Measurements from ENCODE around the gene FRMD8. TPM values are rescaled to one million over a fixed set of nuclear protein-coding genes. Genes with fewer than 3 reads are reported as not detected.

FRMD8 gene
- total and polyA plus RNA-seq, 2 of the 8 experiments (the other 6 are each of a cell fraction or from before 2014, with no cell fraction given) = 15.0 to 19.2 TPM

- no peak overlapping the region for H2BK120ac ChIP-seq (replicated peaks; ENCODE audit: low read depth, low read length)
- H3K4ac ChIP-seq (replicated peaks; ENCODE audit: insufficient read length, low read depth, low read length) = no peak overlapping the region
- WGBS, 2 experiments (ENCODE audit: extremely low coverage in 1 of 2, insufficient coverage in 1 of 2, insufficient read length in 1 of 2, insufficient replicate concordance in 2 of 2, low coverage in 1 of 2, low lambda C conversion rate in 2 of 2, missing lambda C conversion rate in 1 of 2) = 91% methylated on average over 11 of the region's 15 CpGs; no CpG with 5 or more reads in 1 of the 2 experiments
- H4K8ac ChIP-seq (ENCODE audit: extremely low read depth, insufficient read depth, low read length) = no peak overlapping the region; the same call in 1 of the 2 replicates
- H3K9me3 ChIP-seq (ENCODE audit: insufficient read depth in 2 of 2, low read depth in 1 of 2, low read length in 1 of 2) = no peaks in the 10 kb centered on the region
- H2BK12ac ChIP-seq (ENCODE audit: low read depth, low read length) = no peak overlapping the region
- peaks cover 0 to 1% of the 10 kb centered on the region in 2 experiments for H4K20me1 ChIP-seq (replicated peaks in 1 of 2; ENCODE audit: control insufficient read depth in 1 of 2, insufficient read depth in 2 of 2, low read length in 2 of 2)
- no peak overlapping the region for H3K9ac ChIP-seq (replicated peaks in 1 of 4; ENCODE audit: extremely low read depth in 1 of 4, low read depth in 3 of 4, low read length in 3 of 4)
- ChIA-PET CTCF (ENCODE audit: partially characterized antibody) (interaction anchor here (1.4 to 5.4 kb wide), 5 partner anchors 21 to 67 kb away, joined by 3 to 42 read pairs (median 5); no protein-coding TSS in a partner anchor), POLR2A (ENCODE audit: partially characterized antibody) (interaction anchor here (0.6 to 9.4 kb wide), 8 partner anchors 23 to 91 kb away, joined by 3 to 79 read pairs (median 6); partner anchors contain the start of genes MALAT1 and NEAT1)
- DNase-seq (ENCODE audit: low read depth in 1 of 2, low spot score in 2 of 2) = no peak
- no peak overlapping the region for H3K56ac ChIP-seq (replicated peaks; ENCODE audit: insufficient read length, low read depth, low read length)
- H3K4me3 ChIP-seq (ENCODE audit: extremely low read depth in 1 of 4, insufficient read depth in 2 of 4, low read depth in 3 of 4, low read length in 4 of 4) = no peak overlapping the region
- no peaks in the 10 kb centered on the region; the same call in 1 of the 2 replicates for H3K23me2 ChIP-seq (ENCODE audit: low read depth, low read length)
- H2AFZ ChIP-seq (ENCODE audit: low read length) = no peak overlapping the region
- H3K18ac ChIP-seq (ENCODE audit: extremely low read depth, low read length) = no peak overlapping the region
- H3K27me3 ChIP-seq (replicated peaks in 1 of 4; ENCODE audit: control insufficient read depth in 3 of 4, extremely low read depth in 1 of 4, insufficient read depth in 3 of 4, low read length in 3 of 4) = no peaks in the 10 kb centered on the region
- no peak overlapping the region for H3K27ac ChIP-seq (ENCODE audit: low read depth, low read length)
- H2AK5ac ChIP-seq (ENCODE audit: low read depth, low read length) = no peak overlapping the region
- H2BK15ac ChIP-seq (ENCODE audit: low read length) = no peak overlapping the region
- no peaks in the 10 kb centered on the region; a peak in 4 of 7 replicates for H3K4me1 ChIP-seq (replicated peaks in 1 of 4; ENCODE audit: control insufficient read depth in 3 of 4, insufficient read depth in 4 of 4, low read length in 3 of 4)
- H3K79me2 ChIP-seq (ENCODE audit: control insufficient read depth in 1 of 2, insufficient read depth in 2 of 2, low read length in 2 of 2) = no peaks in the 10 kb centered on the region
- no peak overlapping the region for H3K14ac ChIP-seq (ENCODE audit: insufficient read length)
- no peaks in the 10 kb centered on the region for H3K79me1 ChIP-seq (ENCODE audit: low read depth, low read length)
- H3K36me3 ChIP-seq (ENCODE audit: control insufficient read depth in 2 of 4, insufficient read depth in 4 of 4, low read length in 3 of 4) = no peaks in the 10 kb centered on the region
- H4K91ac ChIP-seq (replicated peaks; ENCODE audit: insufficient read length, low read length) = no peak overlapping the region
- H3K23ac ChIP-seq (ENCODE audit: insufficient read length) = no peak overlapping the region
- no peak for FAIRE-seq
- no peak overlapping the region for H3K4me2 ChIP-seq (ENCODE audit: insufficient read depth in 1 of 2, low read depth in 2 of 2, low read length in 2 of 2)
- H4K5ac ChIP-seq (ENCODE audit: insufficient read length, low read depth, low read length) = no peak overlapping the region
- no peak overlapping the region for H2BK20ac ChIP-seq (ENCODE audit: low read length)
- no peak overlapping the region for H2BK5ac ChIP-seq (ENCODE audit: low read depth, low read length)
- TF ChIP-seq JUN (IDR thresholded peaks at IDR 0.05; ENCODE audit: low read depth, low read length) (no peak), HDAC6 (IDR thresholded peaks at IDR 0.05; ENCODE audit: low read depth, low read length) (no peak), KDM1A (IDR thresholded peaks at IDR 0.05; ENCODE audit: borderline replicate concordance, low read length) (no peak), KDM4A (IDR thresholded peaks at IDR 0.05; ENCODE audit: low read depth, low read length, severe bottlenecking) (no peak), SP4 (IDR thresholded peaks at IDR 0.05; ENCODE audit: low read length) (no peak), GABPA (IDR thresholded peaks at IDR 0.05; ENCODE audit: borderline replicate concordance, insufficient read depth, low read length) (no peak), EP300 (IDR thresholded peaks at IDR 0.05; ENCODE audit: borderline replicate concordance in 1 of 2, low read depth in 2 of 2, low read length in 2 of 2) (no peak), YY1 (IDR thresholded peaks at IDR 0.05; ENCODE audit: low read depth, low read length) (no peak), PHF8 (conservative IDR thresholded peaks at IDR 0.05; ENCODE audit: low read depth, low read length) (no peak), E2F6 (IDR thresholded peaks at IDR 0.05) (no peak), CHD1 (IDR thresholded peaks at IDR 0.05; ENCODE audit: low read depth, low read length) (no peak)
- TF ChIP-seq, protein P1, sequence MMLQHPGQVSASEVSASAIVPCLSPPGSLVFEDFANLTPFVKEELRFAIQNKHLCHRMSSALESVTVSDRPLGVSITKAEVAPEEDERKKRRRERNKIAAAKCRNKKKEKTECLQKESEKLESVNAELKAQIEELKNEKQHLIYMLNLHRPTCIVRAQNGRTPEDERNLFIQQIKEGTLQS (IDR thresholded peaks at IDR 0.05; ENCODE audit: insufficient read depth, low read depth, low read length) = no peak
Measured at GRCh38 chr11:65445101-65445603, 58.7 kb downstream of the FRMD8 start.

Data from H1 (cell line).